Subcutaneous abdominal adipose tissue (tissue), 5 donors: ENCODE results near the gene MYOM1.
"Not testable (repeated sequence)": the region's sequence is repeated elsewhere in the genome, so short reads cannot be mapped to it uniquely, and the experiment has no call there.

Source experiments
- H3K27ac ChIP-seq: one replicate; pipeline ENCODE4 v1.7.0; 2013; ENCODE audit warnings: low read depth, mild to moderate bottlenecking, inconsistent platforms, low read length, moderate library complexity
- H3K27me3 ChIP-seq, 5 donors: one replicate each; pipeline ENCODE4 v1.7.0; 2013; ENCODE audit warnings: low read length in 5 of 5, inconsistent platforms in 1 of 5; ENCODE audit not compliant: control insufficient read depth in 5 of 5, insufficient read depth in 4 of 5
- H3K36me3 ChIP-seq, 5 donors: one replicate each; pipeline ENCODE4 v1.7.0; 2013; ENCODE audit warnings: low read length in 5 of 5; ENCODE audit not compliant: control insufficient read depth in 5 of 5, insufficient read depth in 5 of 5
- H3K4me1 ChIP-seq, 5 donors: one replicate each; pipeline ENCODE4 v1.7.0; 2013; ENCODE audit warnings: low read length in 5 of 5, mild to moderate bottlenecking in 3 of 5, moderate library complexity in 1 of 5; ENCODE audit not compliant: control insufficient read depth in 5 of 5, insufficient read depth in 5 of 5
- H3K4me3 ChIP-seq, 5 donors: one replicate each; pipeline ENCODE4 v1.7.0; 2013; ENCODE audit warnings: low read length in 5 of 5, low read depth in 1 of 5
- H3K9ac ChIP-seq, 5 donors: one replicate each; pipeline ENCODE4 v1.7.0; 2013; ENCODE audit warnings: low read length in 5 of 5, mild to moderate bottlenecking in 4 of 5, moderate library complexity in 3 of 5
- H3K9me3 ChIP-seq, 5 donors: one replicate each; pipeline ENCODE4 v1.7.0; 2013; ENCODE audit warnings: low read length in 5 of 5; ENCODE audit not compliant: control insufficient read depth in 5 of 5
- donor health status: healthy.
- donor health status: healthy.
- donor health status: healthy.
- donor health status: healthy.
- donor health status: healthy.

MYOM1 gene

DNA sequence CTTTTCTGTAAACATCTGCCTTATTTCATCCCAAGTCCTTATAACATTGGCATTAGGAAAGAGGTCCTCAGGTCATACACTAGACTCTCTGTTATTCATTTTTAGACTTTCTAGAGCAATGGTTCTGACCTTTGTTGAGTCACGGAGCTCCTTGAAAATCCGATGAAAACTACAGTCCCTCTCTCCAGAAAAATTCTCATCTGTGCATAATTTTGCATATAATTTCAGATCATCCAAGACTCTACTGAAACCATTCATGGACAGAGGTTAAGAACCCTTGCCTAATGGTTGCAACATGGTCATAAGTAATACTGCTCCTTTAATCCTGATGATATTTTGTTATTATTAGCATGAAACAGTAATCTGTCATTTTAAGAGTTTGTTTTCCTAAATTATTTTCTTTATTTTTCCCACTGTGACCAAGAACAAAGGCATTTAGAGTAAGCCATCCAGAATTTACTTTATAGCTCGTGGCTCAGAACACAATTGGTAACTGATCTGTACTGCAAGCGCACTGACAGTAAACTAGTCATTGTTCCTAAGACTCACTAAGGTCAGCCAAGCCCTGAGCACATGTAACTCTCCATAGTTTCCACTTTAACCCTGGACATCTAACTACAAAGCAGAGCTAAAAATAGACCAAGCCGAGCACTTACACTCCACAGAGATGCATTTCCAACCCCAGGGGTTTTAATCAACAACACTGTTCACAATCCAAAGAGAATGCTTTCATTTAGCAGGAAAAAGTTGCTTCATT is 8.4 kb downstream of the MYOM1 start:
- H3K36me3 ChIP-seq: peaks cover 0 to 9% (median 5%) of the 10 kb centered on the region in 5 donors
- peak overlapping the region; percentile 76 for H3K27ac ChIP-seq
- H3K9me3 ChIP-seq: no peaks in the 10 kb centered on the region
- peak overlapping the region in 1 of 5 donors; percentile 15 for H3K9ac ChIP-seq
- H3K4me1 ChIP-seq: peaks cover 0 to 37% (median 23%) of the 10 kb centered on the region in 5 donors
- H3K4me3 ChIP-seq: peak overlapping the region in 1 of 5 donors; percentile 24
- H3K27me3 ChIP-seq: no peaks in the 10 kb centered on the region

DNA sequence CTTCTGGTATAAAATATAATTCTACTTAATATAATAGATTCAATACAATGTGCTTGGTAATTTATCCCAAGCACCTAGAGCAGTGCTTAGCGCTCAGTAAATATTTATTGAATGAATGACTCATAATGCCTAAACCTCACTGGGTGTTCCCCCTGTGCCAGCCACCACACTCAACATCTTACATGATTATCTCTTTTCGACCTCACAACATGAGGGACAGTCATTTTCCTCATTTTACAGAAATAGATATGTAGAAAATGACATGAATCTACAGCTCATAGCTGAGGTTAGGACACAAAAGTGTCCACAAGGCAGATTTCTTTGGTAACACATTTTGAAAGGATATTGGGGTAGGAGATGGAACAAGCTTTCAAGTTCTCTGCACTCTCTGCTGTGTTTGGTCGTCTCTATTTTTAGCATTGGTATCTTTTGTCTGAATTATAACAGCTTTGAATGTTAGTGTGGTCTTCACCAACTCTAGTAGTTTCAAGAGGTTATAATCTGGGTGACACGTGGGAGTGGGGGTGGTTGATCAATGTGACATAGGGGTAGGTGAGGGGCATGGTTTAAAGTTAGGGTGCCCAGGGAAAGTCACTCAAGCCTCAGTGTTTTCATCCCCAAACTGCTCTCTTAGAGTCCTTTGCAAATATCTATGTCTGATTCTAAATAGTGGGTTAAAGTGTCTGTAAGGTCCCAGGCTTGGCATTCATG is 9.8 kb downstream of the MYOM1 start:
- Histone ChIP-seq H3K4me1 (peaks cover 0 to 37% (median 23%) of the 10 kb centered on the region in 5 donors), H3K9me3 (peaks cover 0 to 10% (median 0%) of the 10 kb centered on the region in 5 donors), H3K27ac (peak overlapping the region; percentile 76), H3K9ac (no peak overlapping the region), H3K27me3 (no peaks in the 10 kb centered on the region), H3K36me3 (peaks cover 4 to 10% (median 6%) of the 10 kb centered on the region in 5 donors), H3K4me3 (no peak overlapping the region)

DNA sequence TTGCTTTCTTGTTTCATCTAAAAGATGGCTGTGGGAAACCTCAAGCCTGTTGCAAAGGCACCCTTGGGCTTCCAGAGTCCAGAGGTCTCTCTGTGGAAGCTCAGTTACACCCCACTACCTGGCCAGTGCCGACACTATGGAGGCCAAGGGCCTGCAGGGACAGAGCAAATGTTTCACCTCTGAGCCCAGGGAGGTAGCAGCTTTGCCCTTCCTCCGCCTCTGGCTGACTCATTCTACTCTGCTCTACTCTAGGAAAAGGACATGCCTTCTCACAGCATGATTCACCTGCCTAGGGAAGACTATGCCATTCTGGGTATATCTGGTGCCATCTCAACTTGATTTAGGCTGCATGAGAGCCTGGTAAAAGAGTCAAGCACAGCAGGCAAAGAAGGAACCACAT is 12.2 kb downstream of the MYOM1 start:
- H3K4me3 ChIP-seq: no peak overlapping the region
- H3K4me1 ChIP-seq: peaks cover 0 to 24% (median 13%) of the 10 kb centered on the region in 5 donors
- H3K27ac ChIP-seq: no peak overlapping the region
- peaks cover 0 to 11% (median 2%) of the 10 kb centered on the region in 5 donors for H3K36me3 ChIP-seq
- H3K9ac ChIP-seq: no peak overlapping the region
- no peaks in the 10 kb centered on the region for H3K27me3 ChIP-seq
- H3K9me3 ChIP-seq: peaks cover 1 to 19% (median 5%) of the 10 kb centered on the region in 5 donors

DNA sequence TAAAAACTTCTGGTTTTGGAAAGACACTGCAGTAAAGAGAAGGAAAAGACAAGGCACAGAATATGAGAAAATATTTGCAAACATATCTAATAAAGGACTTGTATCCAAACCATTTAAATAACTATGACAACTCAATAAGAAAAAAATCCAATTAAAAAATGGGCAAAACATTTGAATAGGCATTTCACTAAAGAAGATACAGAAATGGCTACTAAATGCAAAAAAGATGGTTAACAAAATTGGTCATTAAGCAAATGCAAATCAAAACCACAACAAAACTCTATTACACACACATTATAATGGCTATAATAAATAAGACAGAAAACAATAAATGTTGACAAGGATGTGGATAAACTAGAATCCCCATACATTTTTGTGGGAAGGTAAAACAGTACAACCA is 14.5 kb downstream of the MYOM1 start:
- Histone ChIP-seq H3K9me3 (peaks cover 3 to 24% (median 5%) of the 10 kb centered on the region in 5 donors), H3K27me3 (no peaks in the 10 kb centered on the region), H3K4me3 (no peak overlapping the region), H3K36me3 (peaks cover 0 to 11% (median 2%) of the 10 kb centered on the region in 5 donors), H3K27ac (no peak overlapping the region), H3K9ac (no peak overlapping the region), H3K4me1 (peaks cover 0 to under 1% (median 0%) of the 10 kb centered on the region in 5 donors)

DNA sequence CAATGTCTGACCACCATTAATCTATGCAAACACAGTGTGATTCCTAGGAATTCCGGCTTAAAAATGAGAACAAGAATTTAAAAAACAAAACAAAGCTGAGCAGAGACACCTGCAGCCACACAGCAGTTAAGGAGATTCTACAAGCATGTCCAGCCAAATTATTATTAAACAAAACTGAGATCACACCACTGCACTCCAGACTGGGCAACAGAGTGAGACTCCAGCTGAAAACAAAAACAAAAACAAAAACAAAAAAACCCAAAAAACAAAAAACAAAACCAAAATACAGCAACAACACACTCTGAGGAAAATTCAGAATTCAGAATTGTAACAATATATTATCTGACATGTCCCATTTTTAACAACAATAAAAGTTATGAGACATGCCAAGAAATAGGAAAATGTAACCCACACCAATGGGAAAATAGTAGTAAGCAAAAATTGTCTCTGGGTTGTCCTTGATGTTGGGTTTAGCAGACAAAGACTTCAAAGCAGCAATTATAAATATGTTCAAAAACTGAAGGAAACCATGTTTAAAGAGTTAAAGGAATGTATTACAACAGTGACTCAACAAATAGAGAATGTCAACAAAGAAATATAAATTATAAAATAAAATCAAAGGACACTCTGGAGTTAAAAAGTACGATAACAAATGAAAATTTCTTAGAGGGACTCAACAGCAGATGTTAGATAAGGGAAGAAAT is 19.7 kb downstream of the MYOM1 start:
- Histone ChIP-seq H3K4me1 (peaks cover 0 to 3% (median 0%) of the 10 kb centered on the region in 5 donors), H3K9ac (no peak overlapping the region), H3K27me3 (no peaks in the 10 kb centered on the region), H3K27ac (no peak overlapping the region), H3K36me3 (peaks cover 0 to 9% (median 0%) of the 10 kb centered on the region in 5 donors), H3K9me3 (peaks cover 3 to 15% (median 5%) of the 10 kb centered on the region in 5 donors), H3K4me3 (no peak overlapping the region)

DNA sequence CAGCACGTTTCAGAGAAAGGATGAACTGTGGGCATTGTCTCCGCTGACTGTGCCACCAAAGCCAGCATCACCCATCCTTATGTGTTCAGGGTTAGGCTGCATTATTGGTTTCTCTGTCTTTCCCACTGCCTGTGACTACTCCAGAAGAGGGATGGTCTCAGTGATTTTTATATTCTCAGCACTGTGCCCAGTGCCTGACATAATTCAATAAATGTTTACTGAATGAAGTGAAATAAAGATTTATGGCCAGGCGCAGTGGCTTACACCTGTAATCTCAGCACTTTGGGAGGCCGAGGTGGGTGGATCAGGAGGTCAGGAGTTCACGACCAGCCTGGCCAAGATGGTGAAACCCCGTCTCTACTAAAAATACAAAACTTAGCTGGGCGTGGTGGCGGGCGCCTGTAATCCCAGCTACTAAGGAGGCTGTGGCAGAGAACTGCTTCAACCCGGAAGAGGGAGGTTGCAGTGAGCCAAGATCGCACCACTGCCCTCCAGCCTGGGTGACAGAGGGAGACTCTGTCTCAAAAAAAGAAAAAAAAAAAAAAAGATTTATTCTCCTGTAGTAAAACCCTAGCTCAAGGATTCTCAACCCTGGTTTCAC is 21.4 kb downstream of the MYOM1 start:
- not testable (repeated sequence) for H3K9ac ChIP-seq, H3K27me3 ChIP-seq, H3K27ac ChIP-seq, H3K4me3 ChIP-seq, H3K36me3 ChIP-seq
- H3K9me3 ChIP-seq: peaks cover 0 to 11% (median 5%) of the 10 kb centered on the region in 5 donors
- peaks cover 0 to 11% (median 0%) of the 10 kb centered on the region in 5 donors for H3K4me1 ChIP-seq

DNA sequence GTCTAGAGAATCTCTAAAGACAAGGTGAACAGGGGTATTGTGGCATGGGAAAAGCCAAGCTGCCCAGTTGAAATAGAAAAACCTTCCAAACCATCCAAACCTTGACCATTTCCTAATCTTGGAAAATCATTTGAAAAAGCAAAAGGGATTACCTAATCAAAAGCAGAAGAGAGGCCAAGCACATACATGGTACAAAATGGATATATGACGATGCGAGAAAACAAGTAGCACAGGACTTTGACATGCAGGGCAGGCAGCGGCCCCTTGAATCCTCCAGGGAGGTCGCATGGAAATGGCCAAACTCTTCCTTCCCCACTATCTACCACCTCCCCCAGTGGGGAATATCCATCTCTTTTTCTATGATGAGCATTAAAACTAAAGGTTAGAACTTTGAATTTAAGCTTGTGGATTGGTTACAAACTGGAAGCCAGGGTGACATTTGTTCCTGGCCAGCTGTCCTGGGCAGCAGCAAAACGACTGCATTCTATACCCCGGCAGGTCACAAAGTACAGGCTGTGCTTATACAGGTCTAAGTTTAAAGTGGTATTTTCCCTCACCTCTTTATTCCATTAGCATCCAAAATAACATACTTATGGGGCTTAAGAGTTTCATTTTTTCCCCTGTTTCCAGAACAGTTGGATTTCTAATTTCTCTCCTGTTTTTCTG is 24.7 kb downstream of the MYOM1 start:
- Histone ChIP-seq H3K9ac (no peak overlapping the region), H3K4me3 (no peak overlapping the region), H3K27me3 (no peaks in the 10 kb centered on the region), H3K9me3 (no peaks in the 10 kb centered on the region), H3K36me3 (peaks cover 0 to 4% (median 3%) of the 10 kb centered on the region in 5 donors), H3K4me1 (peaks cover 0 to 11% (median 0%) of the 10 kb centered on the region in 5 donors), H3K27ac (no peak overlapping the region)

DNA sequence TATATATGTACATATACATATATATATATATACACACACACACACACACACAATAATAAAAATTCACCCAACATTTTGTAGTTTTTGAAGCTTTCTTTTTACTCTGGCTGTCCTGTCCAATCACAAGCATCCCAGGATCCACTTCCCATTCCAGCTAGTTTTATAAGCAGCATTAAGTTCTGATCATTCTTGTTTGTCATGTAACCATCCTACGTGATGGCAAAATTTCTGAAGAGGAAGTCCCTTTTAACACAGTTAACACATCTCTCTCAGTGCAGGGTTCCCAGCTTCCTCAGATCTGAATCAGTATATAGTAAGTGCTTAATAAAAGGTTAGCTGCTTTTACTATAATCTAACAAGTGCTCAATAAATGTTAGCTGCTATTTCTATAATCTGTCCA is 26.4 kb downstream of the MYOM1 start:
- Histone ChIP-seq H3K9me3 (no peaks in the 10 kb centered on the region), H3K9ac (no peak overlapping the region), H3K4me1 (peaks cover 0 to 11% (median 0%) of the 10 kb centered on the region in 5 donors), H3K4me3 (no peak overlapping the region), H3K27me3 (no peaks in the 10 kb centered on the region), H3K36me3 (peaks cover 0 to 7% (median 4%) of the 10 kb centered on the region in 5 donors), H3K27ac (no peak overlapping the region)

DNA sequence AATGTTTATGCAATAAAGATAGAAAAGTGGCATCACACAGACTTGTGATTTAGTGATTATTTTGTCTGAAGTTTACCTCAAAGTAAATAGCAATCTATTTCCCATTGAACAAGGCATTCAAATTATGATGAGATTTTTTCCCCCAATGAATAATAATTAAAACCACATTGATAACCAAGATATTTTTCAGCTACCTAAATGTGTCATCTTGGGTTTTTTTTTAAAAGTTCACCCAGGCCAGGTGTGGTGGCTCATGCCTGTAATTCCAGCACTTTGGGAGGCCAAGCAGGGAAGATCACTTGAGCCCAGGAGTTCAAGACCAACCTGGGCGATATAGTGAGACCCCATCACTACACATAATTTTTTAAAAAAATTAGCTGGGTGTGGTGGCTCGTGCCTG is 27.0 kb downstream of the MYOM1 start:
- no peak overlapping the region for H3K4me3 ChIP-seq
- no peaks in the 10 kb centered on the region for H3K27me3 ChIP-seq
- peaks cover 0 to 7% (median 4%) of the 10 kb centered on the region in 5 donors for H3K36me3 ChIP-seq
- peaks cover 0 to 11% (median 0%) of the 10 kb centered on the region in 5 donors for H3K4me1 ChIP-seq
- H3K9me3 ChIP-seq: no peaks in the 10 kb centered on the region
- no peak overlapping the region for H3K27ac ChIP-seq
- H3K9ac ChIP-seq: no peak overlapping the region
